ENCODE data around the gene DOK7.

DNA sequence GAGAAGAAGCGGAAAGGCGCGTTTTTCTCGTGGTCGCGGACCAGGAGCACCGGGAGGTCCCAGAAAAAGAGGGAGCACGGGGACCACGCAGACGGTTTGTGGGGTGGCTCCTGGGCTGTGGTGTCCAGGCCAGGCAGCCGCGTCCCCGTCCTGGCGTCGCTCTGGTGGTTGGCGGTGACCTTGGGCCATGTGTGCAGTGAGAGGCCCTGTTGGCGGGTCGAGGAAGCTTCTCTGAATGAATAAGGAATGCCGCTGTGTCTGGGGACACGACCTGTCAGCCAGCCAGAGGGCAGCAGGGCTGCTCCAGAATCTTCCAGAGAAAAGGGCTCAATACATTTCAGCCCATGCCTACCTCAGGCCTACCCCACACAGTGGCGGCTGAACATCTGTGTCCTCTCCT is 45.7 kb upstream of the DOK7 start:
- TF ChIP-seq SUZ12 (IDR thresholded peaks at IDR 0.05; ENCODE audit: extremely low read depth, insufficient read depth, insufficient read length) (no peak), ZNF274 (IDR thresholded peaks at IDR 0.05; ENCODE audit: low read depth, low read length) (no peak), YY1 (IDR thresholded peaks at IDR 0.05; ENCODE audit: insufficient read depth, insufficient read length) (no peak)
